K562 (cell line): ENCODE data around the gene MPDU1.

Source experiments
- CREB1 ChIP-seq, 2 experiments: sonication (generic) in 1 of 2; formaldehyde crosslinking in 1 of 2; IDR thresholded peaks; 2 replicates each; pipeline versions ENCODE4 v1.6.1 to v1.8.0; 2012 to 2022; ENCODE audit warnings: inconsistent platforms in 1 of 2, mild to moderate bottlenecking in 1 of 2, missing genetic modification reagents in 1 of 2, moderate library complexity in 1 of 2
- CTCF ChIP-seq, 3 experiments: IDR thresholded peaks in 2 of 3; conservative IDR thresholded peaks in 1 of 3; 2 replicates each; pipeline ENCODE4 v1.5.1; 2011 to 2012; ENCODE audit warnings: low read length in 3 of 3, mild to moderate bottlenecking in 3 of 3, control low read depth in 2 of 3, improper control_type of control experiment in 1 of 3, inconsistent platforms in 1 of 3, low read depth in 1 of 3, mixed read lengths in 1 of 3, moderate library complexity in 1 of 3; ENCODE audit not compliant: insufficient read depth in 2 of 3
- KLF10 ChIP-seq: fragments of 250-450 bp; sonication (Bioruptor Pico); IDR thresholded peaks from 2 replicates; pipeline ENCODE4 v1.6.1; 2021; ENCODE audit warnings: matching md5 sums
- LARP7 ChIP-seq: fragments of 450-650 bp; IDR thresholded peaks from 2 replicates; pipeline ENCODE4 v1.6.1; 2016
- MAFG ChIP-seq: fragments of 450-650 bp; conservative IDR thresholded peaks from 2 replicates; pipeline ENCODE4 v1.6.1; 2016; ENCODE audit warnings: missing genetic modification characterization, missing compliant biosample characterization
- NFXL1 ChIP-seq: fragments of 450-650 bp; formaldehyde crosslinking; IDR thresholded peaks from 2 replicates; pipeline ENCODE4 v1.4.0; 2021; ENCODE audit warnings: mild to moderate bottlenecking
- RHOXF2B ChIP-seq: fragments of 250-450 bp; sonication (Bioruptor Pico); conservative IDR thresholded peaks from 2 replicates; pipeline ENCODE4 v1.5.1; 2021
- TCF7L2 ChIP-seq: fragments of 150-350 bp; IDR thresholded peaks from 2 replicates; pipeline ENCODE4 v1.6.1; 2016; ENCODE audit warnings: low read depth, mild to moderate bottlenecking, low read length, moderate library complexity
- ZKSCAN1 ChIP-seq: fragments of 150-350 bp; IDR thresholded peaks from 2 replicates; pipeline ENCODE4 v1.6.1; 2016; ENCODE audit warnings: low read depth, low read length
- ZNF354B ChIP-seq: fragments of 250-450 bp; sonication (Bioruptor Pico); IDR thresholded peaks from 2 replicates; pipeline ENCODE4 v1.4.0; 2020
- TF ChIP-seq, protein P1 (sequence below): sonication (generic); formaldehyde crosslinking; IDR thresholded peaks from 2 replicates; pipeline ENCODE4 v1.8.1; 2022; ENCODE audit warnings: missing genetic modification reagents
- TF ChIP-seq, protein P2 (sequence below): sonication (generic); formaldehyde crosslinking; IDR thresholded peaks from 2 replicates; pipeline ENCODE4 v1.8.1; 2023; ENCODE audit warnings: mild to moderate bottlenecking, missing genetic modification reagents
- TF ChIP-seq, protein P3 (sequence below): sonication (generic); formaldehyde crosslinking; IDR thresholded peaks from 2 replicates; pipeline ENCODE4 v1.8.0; 2022; ENCODE audit warnings: mild to moderate bottlenecking, low read depth, missing genetic modification reagents

GRCh38 chr17:7561028-7561575, 22.6 kb upstream of the MPDU1 start:
- TF ChIP-seq, protein P1, sequence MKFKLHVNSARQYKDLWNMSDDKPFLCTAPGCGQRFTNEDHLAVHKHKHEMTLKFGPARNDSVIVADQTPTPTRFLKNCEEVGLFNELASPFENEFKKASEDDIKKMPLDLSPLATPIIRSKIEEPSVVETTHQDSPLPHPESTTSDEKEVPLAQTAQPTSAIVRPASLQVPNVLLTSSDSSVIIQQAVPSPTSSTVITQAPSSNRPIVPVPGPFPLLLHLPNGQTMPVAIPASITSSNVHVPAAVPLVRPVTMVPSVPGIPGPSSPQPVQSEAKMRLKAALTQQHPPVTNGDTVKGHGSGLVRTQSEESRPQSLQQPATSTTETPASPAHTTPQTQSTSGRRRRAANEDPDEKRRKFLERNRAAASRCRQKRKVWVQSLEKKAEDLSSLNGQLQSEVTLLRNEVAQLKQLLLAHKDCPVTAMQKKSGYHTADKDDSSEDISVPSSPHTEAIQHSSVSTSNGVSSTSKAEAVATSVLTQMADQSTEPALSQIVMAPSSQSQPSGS (CRISPR knock-in tag) = no peak
- TF ChIP-seq, protein P2, sequence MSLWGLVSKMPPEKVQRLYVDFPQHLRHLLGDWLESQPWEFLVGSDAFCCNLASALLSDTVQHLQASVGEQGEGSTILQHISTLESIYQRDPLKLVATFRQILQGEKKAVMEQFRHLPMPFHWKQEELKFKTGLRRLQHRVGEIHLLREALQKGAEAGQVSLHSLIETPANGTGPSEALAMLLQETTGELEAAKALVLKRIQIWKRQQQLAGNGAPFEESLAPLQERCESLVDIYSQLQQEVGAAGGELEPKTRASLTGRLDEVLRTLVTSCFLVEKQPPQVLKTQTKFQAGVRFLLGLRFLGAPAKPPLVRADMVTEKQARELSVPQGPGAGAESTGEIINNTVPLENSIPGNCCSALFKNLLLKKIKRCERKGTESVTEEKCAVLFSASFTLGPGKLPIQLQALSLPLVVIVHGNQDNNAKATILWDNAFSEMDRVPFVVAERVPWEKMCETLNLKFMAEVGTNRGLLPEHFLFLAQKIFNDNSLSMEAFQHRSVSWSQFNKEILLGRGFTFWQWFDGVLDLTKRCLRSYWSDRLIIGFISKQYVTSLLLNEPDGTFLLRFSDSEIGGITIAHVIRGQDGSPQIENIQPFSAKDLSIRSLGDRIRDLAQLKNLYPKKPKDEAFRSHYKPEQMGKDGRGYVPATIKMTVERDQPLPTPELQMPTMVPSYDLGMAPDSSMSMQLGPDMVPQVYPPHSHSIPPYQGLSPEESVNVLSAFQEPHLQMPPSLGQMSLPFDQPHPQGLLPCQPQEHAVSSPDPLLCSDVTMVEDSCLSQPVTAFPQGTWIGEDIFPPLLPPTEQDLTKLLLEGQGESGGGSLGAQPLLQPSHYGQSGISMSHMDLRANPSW (CRISPR knock-in tag) = no peak
- TF ChIP-seq ZNF354B (CRISPR knock-in tag) = no peak
- TF ChIP-seq TCF7L2 = no peak
- no peak for TF ChIP-seq NFXL1
- no peak for TF ChIP-seq ZKSCAN1
- no peak for TF ChIP-seq LARP7
- no peak for TF ChIP-seq KLF10
- TF ChIP-seq RHOXF2B (CRISPR knock-in tag) = no peak
- TF ChIP-seq CREB1 (IDR thresholded peaks at IDR 0.05) = 0 out of 2 replicates have a peak, but pooled peaks have one; percentile 19
- peak; percentile 29; the same call in 1 of the 2 replicates for TF ChIP-seq CREB1 (CRISPR knock-in tag; IDR thresholded peaks at IDR 0.05)
- TF ChIP-seq CTCF (IDR thresholded peaks at IDR 0.05 in 2 of 3, conservative IDR thresholded peaks at IDR 0.05 in 1 of 3; ENCODE audit: insufficient read depth in 2 of 3, low read depth in 1 of 3, low read length in 3 of 3) = peak; percentile 76 to 86 (median 79)
- TF ChIP-seq, protein P3, sequence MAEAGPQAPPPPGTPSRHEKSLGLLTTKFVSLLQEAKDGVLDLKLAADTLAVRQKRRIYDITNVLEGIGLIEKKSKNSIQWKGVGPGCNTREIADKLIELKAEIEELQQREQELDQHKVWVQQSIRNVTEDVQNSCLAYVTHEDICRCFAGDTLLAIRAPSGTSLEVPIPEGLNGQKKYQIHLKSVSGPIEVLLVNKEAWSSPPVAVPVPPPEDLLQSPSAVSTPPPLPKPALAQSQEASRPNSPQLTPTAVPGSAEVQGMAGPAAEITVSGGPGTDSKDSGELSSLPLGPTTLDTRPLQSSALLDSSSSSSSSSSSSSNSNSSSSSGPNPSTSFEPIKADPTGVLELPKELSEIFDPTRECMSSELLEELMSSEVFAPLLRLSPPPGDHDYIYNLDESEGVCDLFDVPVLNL = no peak
- TF ChIP-seq MAFG (tag) = no peak
